Esophagus squamous epithelium (tissue), 5 donors: ENCODE measurements around the gene SGPP1. TPM values are rescaled to one million over a fixed set of nuclear protein-coding genes. Genes with fewer than 3 reads are reported as not detected.
"Not testable (repeated sequence)": the region's sequence is repeated elsewhere in the genome, so short reads cannot be mapped to it uniquely, and the experiment has no call there.

Experiments
- DNase-seq: peaks from one replicate; lab custom pipeline; 2025; lab: John Stamatoyannopoulos, UW
- H3K27ac ChIP-seq, 4 donors: fragments of 200-600 bp; sonication (generic); one replicate each; pipeline ENCODE4 v1.5.1; 2016 to 2019; ENCODE audit warnings: mild to moderate bottlenecking in 1 of 4
- H3K27me3 ChIP-seq, 4 donors: fragments of 200-600 bp; sonication (generic); 1 replicate in 3 of 4; 2 replicates in 1 of 4; pipeline versions ENCODE4 v1.5.1 to v1.6.0; 2017 to 2021; ENCODE audit warnings: antibody characterized with exemption in 1 of 4
- H3K36me3 ChIP-seq, 3 donors: fragments of 200-600 bp; sonication (generic); one replicate each; pipeline ENCODE4 v1.5.1; 2016 to 2019
- H3K4me1 ChIP-seq, 3 donors: fragments of 200-600 bp; sonication (generic); one replicate each; pipeline ENCODE4 v1.5.1; 2017 to 2019
- H3K4me3 ChIP-seq, 4 donors: fragments of 200-600 bp; sonication (generic); 1 replicate in 3 of 4; 2 replicates in 1 of 4; pipeline ENCODE4 v1.5.1; 2016 to 2019; ENCODE audit warnings: mild to moderate bottlenecking in 2 of 4, moderate library complexity in 1 of 4
- H3K9me3 ChIP-seq, 3 donors: fragments of 200-600 bp; sonication (generic); one replicate each; pipeline ENCODE4 v1.5.1; 2016 to 2019
- CTCF ChIP-seq, 6 experiments: fragments of 450-650 bp in 4 of 6; fragments of 200-600 bp in 2 of 6; sonication (generic) in 2 of 6; IDR thresholded peaks; one replicate each; pipeline ENCODE4 v1.5.1; 2016 to 2019; ENCODE audit warnings: antibody characterized with exemption in 6 of 6, mild to moderate bottlenecking in 4 of 6, moderate library complexity in 4 of 6
- POLR2A ChIP-seq, 4 donors: fragments of 450-650 bp; IDR thresholded peaks; one replicate each; pipeline ENCODE4 v1.6.1; 2017; ENCODE audit warnings: antibody characterized with exemption in 4 of 4, mild to moderate bottlenecking in 4 of 4, moderate library complexity in 3 of 4
- WGBS, 2 donors: methylation state at CpG; one replicate each; pipeline ENCODE4 v1.1.5; 2018; 5-methylcytosine and 5-hydroxymethylcytosine counted together
- intact Hi-C: fragments of 100-400 bp; cut with DNase I; formaldehyde crosslinking; loops from one replicate; pipeline ENCODE4 v1.15.0; 2022
- total RNA-seq, 4 donors: library from RNA; depleted of rRNA; stranded (reverse); fragments of >200 nt; gene quantifications; one replicate each; pipeline ENCODE4 v1.1.0, GENCODE V29; 2016
- donor health status: DM: yes; HTN: yes; CAD: no.

SGPP1 gene
- total RNA-seq, 4 donors from 2014 or later = 5.8 to 15.7 (median 14.6) TPM

- H3K36me3 ChIP-seq = no peaks in the 10 kb centered on the region
- WGBS, 2 donors = 74 to 76% methylated on average over 8 of the region's 8 CpGs
- no peaks in the 10 kb centered on the region for H3K9me3 ChIP-seq
- intact Hi-C loops = no loop called here
- no peak overlapping the region for H3K4me3 ChIP-seq
- H3K27me3 ChIP-seq = no peaks in the 10 kb centered on the region
- no peak for DNase-seq
- H3K4me1 ChIP-seq = peaks cover 0 to 2% (median 0%) of the 10 kb centered on the region in 3 donors
- no peak overlapping the region for H3K27ac ChIP-seq
- no peak for TF ChIP-seq POLR2A (IDR thresholded peaks at IDR 0.05)
- TF ChIP-seq CTCF (IDR thresholded peaks at IDR 0.05) = no peak
Observed at GRCh38 chr14:63707216-63707615, 20.6 kb downstream of the SGPP1 start.

GRCh38 chr14:63705561-63706070 lies 22.2 kb downstream of the SGPP1 start:
- Histone ChIP-seq H3K27ac (no peak overlapping the region), H3K4me3 (no peak overlapping the region), H3K27me3 (no peaks in the 10 kb centered on the region), H3K4me1 (no peaks in the 10 kb centered on the region), H3K9me3 (no peaks in the 10 kb centered on the region), H3K36me3 (no peaks in the 10 kb centered on the region)
- no peak for DNase-seq
- intact Hi-C loops = no loop called here
- TF ChIP-seq POLR2A (IDR thresholded peaks at IDR 0.05) = no peak
- TF ChIP-seq CTCF (IDR thresholded peaks at IDR 0.05) = no peak
- WGBS, 2 donors = 77 to 82% methylated on average over 4 of the region's 4 CpGs

- H3K36me3 ChIP-seq, H3K4me1 ChIP-seq, H3K27ac ChIP-seq, H3K9me3 ChIP-seq, H3K27me3 ChIP-seq, H3K4me3 ChIP-seq, DNase-seq, intact Hi-C loops: not testable (repeated sequence)
- WGBS, 2 donors = 76 to 90% methylated on average over 4 of the region's 4 CpGs
Observed at GRCh38 chr14:63702530-63702929, 25.3 kb downstream of the SGPP1 start.

- TF ChIP-seq CTCF (IDR thresholded peaks at IDR 0.05) = no peak
- H3K9me3 ChIP-seq = no peaks in the 10 kb centered on the region
- intact Hi-C loops = no loop called here
- 76 to 91% methylated on average over 2 of the region's 2 CpGs for WGBS, 2 donors
- no peaks in the 10 kb centered on the region for H3K27me3 ChIP-seq
- no peak for DNase-seq
- H3K36me3 ChIP-seq = peaks cover 0 to 5% (median 0%) of the 10 kb centered on the region in 3 donors
- no peaks in the 10 kb centered on the region for H3K4me1 ChIP-seq
- H3K27ac ChIP-seq = no peak overlapping the region
- no peak overlapping the region for H3K4me3 ChIP-seq
Observed at GRCh38 chr14:63701606-63702299, 26.1 kb downstream of the SGPP1 start.

GRCh38 chr14:63692310-63693020 lies 35.4 kb downstream of the SGPP1 start:
- no peak for DNase-seq
- H3K4me1 ChIP-seq = no peaks in the 10 kb centered on the region
- H3K4me3 ChIP-seq = no peak overlapping the region
- no peaks in the 10 kb centered on the region for H3K9me3 ChIP-seq
- no peaks in the 10 kb centered on the region for H3K27me3 ChIP-seq
- H3K36me3 ChIP-seq = peaks cover 0 to 10% (median 0%) of the 10 kb centered on the region in 3 donors
- TF ChIP-seq POLR2A (IDR thresholded peaks at IDR 0.05) (no peak), CTCF (IDR thresholded peaks at IDR 0.05) (no peak)
- WGBS, 2 donors = 96 to 98% methylated on average over 5 of the region's 5 CpGs
- H3K27ac ChIP-seq = no peak overlapping the region
- intact Hi-C loops = no loop called here
